ENCODE measurements around the gene GCNT2.

GCNT2 gene

GRCh38 chr6:10521104-10521808, at the start of gene GCNT2:
Gene GCNT2, plus strand, starts transcription at chr6:10521351. Its CDS starts 7,561 bp downstream, at chr6:10528912.
- in situ Hi-C loops (cut with MboI; ENCODE audit: low sequenced_read_pairs): no loop called here

- in situ Hi-C loops (cut with MboI; ENCODE audit: low sequenced_read_pairs): loop anchor here (25.0 kb wide), 1 partner anchor 590 kb away; no protein-coding TSS in a partner anchor
These were observed 48.5 kb upstream of the GCNT2 start for GRCh38 chr6:10472634-10473033.

GRCh38 chr6:10478187-10479040, 42.7 kb upstream of the GCNT2 start:
- in situ Hi-C loops (cut with MboI; ENCODE audit: low sequenced_read_pairs): loop anchor here (25.0 kb wide), 1 partner anchor 309 kb away; no protein-coding TSS in a partner anchor

- in situ Hi-C loops (cut with MboI; ENCODE audit: low sequenced_read_pairs): loop anchor here (25.0 kb wide), 1 partner anchor 307 kb away; no protein-coding TSS in a partner anchor
These were observed 41.0 kb upstream of the GCNT2 start for GRCh38 chr6:10479939-10480700.

GRCh38 chr6:10481101-10481500, 40.0 kb upstream of the GCNT2 start:
- in situ Hi-C loops (cut with MboI; ENCODE audit: low sequenced_read_pairs): loop anchor here (25.0 kb wide), 1 partner anchor 306 kb away; no protein-coding TSS in a partner anchor

GRCh38 chr6:10482636-10483257, 38.4 kb upstream of the GCNT2 start:
- in situ Hi-C loops (cut with MboI; ENCODE audit: low sequenced_read_pairs): loop anchor here (25.0 kb wide), 1 partner anchor 305 kb away; no protein-coding TSS in a partner anchor

- in situ Hi-C loops (cut with MboI; ENCODE audit: low sequenced_read_pairs): loop anchor here (25.0 kb wide), 1 partner anchor 302 kb away; no protein-coding TSS in a partner anchor
These were observed 36.2 kb upstream of the GCNT2 start for GRCh38 chr6:10484912-10485311.

GRCh38 chr6:10485406-10485805, 35.7 kb upstream of the GCNT2 start:
- in situ Hi-C loops (cut with MboI; ENCODE audit: low sequenced_read_pairs): loop anchor here (25.0 kb wide), 1 partner anchor 302 kb away; no protein-coding TSS in a partner anchor

GRCh38 chr6:10486215-10486614, 34.9 kb upstream of the GCNT2 start:
- in situ Hi-C loops (cut with MboI; ENCODE audit: low sequenced_read_pairs): loop anchor here (25.0 kb wide), 1 partner anchor 301 kb away; no protein-coding TSS in a partner anchor

GRCh38 chr6:10486944-10487588, 34.1 kb upstream of the GCNT2 start:
- in situ Hi-C loops (cut with MboI; ENCODE audit: low sequenced_read_pairs): loop anchor here (25.0 kb wide), 1 partner anchor 300 kb away; no protein-coding TSS in a partner anchor

- in situ Hi-C loops (cut with MboI; ENCODE audit: low sequenced_read_pairs): loop anchor here (25.0 kb wide), 1 partner anchor 300 kb away; no protein-coding TSS in a partner anchor
These were observed 33.4 kb upstream of the GCNT2 start for GRCh38 chr6:10487668-10488327.

- in situ Hi-C loops (cut with MboI; ENCODE audit: low sequenced_read_pairs): loop anchor here (25.0 kb wide), 1 partner anchor 296 kb away; no protein-coding TSS in a partner anchor
These were observed 29.7 kb upstream of the GCNT2 start for GRCh38 chr6:10491463-10491862.

- in situ Hi-C loops (cut with MboI; ENCODE audit: low sequenced_read_pairs): loop anchor here (25.0 kb wide), 1 partner anchor 295 kb away; no protein-coding TSS in a partner anchor
These were observed 29.2 kb upstream of the GCNT2 start for GRCh38 chr6:10491905-10492304.

GRCh38 chr6:10495029-10495428, 26.1 kb upstream of the GCNT2 start:
- in situ Hi-C loops (cut with MboI; ENCODE audit: low sequenced_read_pairs): loop anchor here (25.0 kb wide), 1 partner anchor 292 kb away; no protein-coding TSS in a partner anchor

- in situ Hi-C loops (cut with MboI; ENCODE audit: low sequenced_read_pairs): no loop called here
These were observed 15.6 kb upstream of the GCNT2 start for GRCh38 chr6:10505529-10505928.

GRCh38 chr6:10507298-10507697, 13.9 kb upstream of the GCNT2 start:
- in situ Hi-C loops (cut with MboI; ENCODE audit: low sequenced_read_pairs): no loop called here

- in situ Hi-C loops (cut with MboI; ENCODE audit: low sequenced_read_pairs): no loop called here
These were observed 13.4 kb upstream of the GCNT2 start for GRCh38 chr6:10507715-10508114.

- in situ Hi-C loops (cut with MboI; ENCODE audit: low sequenced_read_pairs): no loop called here
These were observed 10.4 kb upstream of the GCNT2 start for GRCh38 chr6:10510592-10511367.
